ENCODE results near the gene BEST1.

DNA sequence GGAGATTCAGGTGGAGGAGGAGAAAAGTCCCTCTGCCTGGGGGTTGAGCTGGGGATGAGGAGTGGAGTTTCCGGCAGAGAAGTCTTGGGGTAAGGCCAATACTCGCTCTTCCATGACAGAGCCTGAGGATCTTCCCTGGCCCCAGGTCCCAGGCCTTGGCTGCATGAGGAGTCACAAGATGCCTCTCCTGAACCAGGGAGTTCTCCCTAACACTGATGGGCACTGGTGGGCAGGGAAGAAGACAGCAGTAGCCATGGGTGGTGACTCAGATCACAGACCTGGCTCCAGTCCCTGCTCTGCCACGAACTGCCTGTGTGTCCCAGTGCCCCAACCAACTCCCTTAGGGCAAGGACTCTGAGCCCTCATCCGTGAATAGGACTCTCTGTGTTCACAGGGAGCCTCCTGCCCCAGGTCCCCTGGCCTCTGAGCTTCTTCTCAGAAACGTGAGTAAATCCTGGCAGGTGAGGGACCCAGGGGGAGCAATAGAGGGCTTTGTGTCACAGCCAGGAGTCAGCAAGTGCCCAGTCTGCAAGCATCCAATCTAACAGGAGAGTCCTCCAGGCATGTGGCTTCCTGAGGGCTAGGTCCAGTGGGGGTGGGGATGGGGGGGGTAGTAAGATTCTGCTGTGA is 62.8 kb downstream of the BEST1 start:
- TF ChIP-seq POLR2A (IDR thresholded peaks at IDR 0.05; ENCODE audit: low read length) (no peak), NFE2L2 (conservative IDR thresholded peaks at IDR 0.05; ENCODE audit: low read length) (no peak), MAZ (IDR thresholded peaks at IDR 0.05; ENCODE audit: borderline replicate concordance, low read depth, low read length) (no peak), MAFK (IDR thresholded peaks at IDR 0.05; ENCODE audit: partially characterized antibody) (no peak)
- TF ChIP-seq, protein P1, sequence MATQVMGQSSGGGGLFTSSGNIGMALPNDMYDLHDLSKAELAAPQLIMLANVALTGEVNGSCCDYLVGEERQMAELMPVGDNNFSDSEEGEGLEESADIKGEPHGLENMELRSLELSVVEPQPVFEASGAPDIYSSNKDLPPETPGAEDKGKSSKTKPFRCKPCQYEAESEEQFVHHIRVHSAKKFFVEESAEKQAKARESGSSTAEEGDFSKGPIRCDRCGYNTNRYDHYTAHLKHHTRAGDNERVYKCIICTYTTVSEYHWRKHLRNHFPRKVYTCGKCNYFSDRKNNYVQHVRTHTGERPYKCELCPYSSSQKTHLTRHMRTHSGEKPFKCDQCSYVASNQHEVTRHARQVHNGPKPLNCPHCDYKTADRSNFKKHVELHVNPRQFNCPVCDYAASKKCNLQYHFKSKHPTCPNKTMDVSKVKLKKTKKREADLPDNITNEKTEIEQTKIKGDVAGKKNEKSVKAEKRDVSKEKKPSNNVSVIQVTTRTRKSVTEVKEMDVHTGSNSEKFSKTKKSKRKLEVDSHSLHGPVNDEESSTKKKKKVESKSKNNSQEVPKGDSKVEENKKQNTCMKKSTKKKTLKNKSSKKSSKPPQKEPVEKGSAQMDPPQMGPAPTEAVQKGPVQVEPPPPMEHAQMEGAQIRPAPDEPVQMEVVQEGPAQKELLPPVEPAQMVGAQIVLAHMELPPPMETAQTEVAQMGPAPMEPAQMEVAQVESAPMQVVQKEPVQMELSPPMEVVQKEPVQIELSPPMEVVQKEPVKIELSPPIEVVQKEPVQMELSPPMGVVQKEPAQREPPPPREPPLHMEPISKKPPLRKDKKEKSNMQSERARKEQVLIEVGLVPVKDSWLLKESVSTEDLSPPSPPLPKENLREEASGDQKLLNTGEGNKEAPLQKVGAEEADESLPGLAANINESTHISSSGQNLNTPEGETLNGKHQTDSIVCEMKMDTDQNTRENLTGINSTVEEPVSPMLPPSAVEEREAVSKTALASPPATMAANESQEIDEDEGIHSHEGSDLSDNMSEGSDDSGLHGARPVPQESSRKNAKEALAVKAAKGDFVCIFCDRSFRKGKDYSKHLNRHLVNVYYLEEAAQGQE (IDR thresholded peaks at IDR 0.05), result no peak
- TF ChIP-seq, protein P2, sequence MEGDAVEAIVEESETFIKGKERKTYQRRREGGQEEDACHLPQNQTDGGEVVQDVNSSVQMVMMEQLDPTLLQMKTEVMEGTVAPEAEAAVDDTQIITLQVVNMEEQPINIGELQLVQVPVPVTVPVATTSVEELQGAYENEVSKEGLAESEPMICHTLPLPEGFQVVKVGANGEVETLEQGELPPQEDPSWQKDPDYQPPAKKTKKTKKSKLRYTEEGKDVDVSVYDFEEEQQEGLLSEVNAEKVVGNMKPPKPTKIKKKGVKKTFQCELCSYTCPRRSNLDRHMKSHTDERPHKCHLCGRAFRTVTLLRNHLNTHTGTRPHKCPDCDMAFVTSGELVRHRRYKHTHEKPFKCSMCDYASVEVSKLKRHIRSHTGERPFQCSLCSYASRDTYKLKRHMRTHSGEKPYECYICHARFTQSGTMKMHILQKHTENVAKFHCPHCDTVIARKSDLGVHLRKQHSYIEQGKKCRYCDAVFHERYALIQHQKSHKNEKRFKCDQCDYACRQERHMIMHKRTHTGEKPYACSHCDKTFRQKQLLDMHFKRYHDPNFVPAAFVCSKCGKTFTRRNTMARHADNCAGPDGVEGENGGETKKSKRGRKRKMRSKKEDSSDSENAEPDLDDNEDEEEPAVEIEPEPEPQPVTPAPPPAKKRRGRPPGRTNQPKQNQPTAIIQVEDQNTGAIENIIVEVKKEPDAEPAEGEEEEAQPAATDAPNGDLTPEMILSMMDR (IDR thresholded peaks at IDR 0.05), result no peak

Measured in A549 (cell line).